Ascending aorta (tissue), 2 donors: ENCODE measurements around the gene MBD3. TPM values are rescaled to one million over a fixed set of nuclear protein-coding genes. Genes with fewer than 3 reads are reported as not detected.

Experiments used
- DNase-seq, 2 donors: peaks; one replicate each; pipeline ENCODE4 v3.0.0-alpha.2; 2019; ENCODE audit warnings: low spot score in 2 of 2
- H3K27ac ChIP-seq, 2 donors: fragments of 200-600 bp; sonication (generic); one replicate each; pipeline ENCODE4 v1.5.1; 2016 to 2017; ENCODE audit warnings: mild to moderate bottlenecking in 1 of 2
- H3K27me3 ChIP-seq: fragments of 200-600 bp; sonication (generic); one replicate; pipeline ENCODE4 v1.5.1; 2017
- H3K36me3 ChIP-seq, 2 donors: fragments of 200-600 bp; sonication (generic); one replicate each; pipeline ENCODE4 v1.5.1; 2016
- H3K4me1 ChIP-seq, 2 donors: fragments of 200-600 bp; sonication (generic); one replicate each; pipeline ENCODE4 v1.5.1; 2016 to 2017; ENCODE audit warnings: mild to moderate bottlenecking in 1 of 2
- H3K4me3 ChIP-seq, 2 donors: fragments of 200-600 bp; sonication (generic); one replicate each; pipeline ENCODE4 v1.5.1; 2016 to 2017; ENCODE audit warnings: mild to moderate bottlenecking in 1 of 2
- H3K9me3 ChIP-seq, 2 donors: fragments of 200-600 bp; sonication (generic); one replicate each; pipeline ENCODE4 v1.5.1; 2016
- CTCF ChIP-seq, 3 experiments: fragments of 200-600 bp in 2 of 3; fragments of 450-650 bp in 1 of 3; sonication (generic) in 2 of 3; IDR thresholded peaks; one replicate each; pipeline ENCODE4 v1.5.1; 2016 to 2019; ENCODE audit warnings: antibody characterized with exemption in 3 of 3, mild to moderate bottlenecking in 1 of 3, moderate library complexity in 1 of 3
- intact Hi-C: fragments of 100-400 bp; cut with DNase I; formaldehyde crosslinking; loops from one replicate; pipeline ENCODE4 v1.15.1; 2023
- total RNA-seq: library from RNA; depleted of rRNA; stranded (reverse); fragments of >200 nt; gene quantifications from one replicate; pipeline ENCODE4 v1.1.0, GENCODE V29; 2016

Gene MBD3
- total RNA-seq, 1 donor from 2014 or later = 143 TPM

GRCh38 chr19:1618157-1619093 is 25.8 kb upstream of the MBD3 start:
- Histone ChIP-seq H3K9me3 (no peaks in the 10 kb centered on the region), H3K4me1 (no peaks in the 10 kb centered on the region), H3K27me3 (no peaks in the 10 kb centered on the region), H3K27ac (no peak overlapping the region), H3K4me3 (no peak overlapping the region), H3K36me3 (peaks cover 40 to 69% of the 10 kb centered on the region in 2 donors)
- peak in 1 of 3 experiments; percentile 13 for TF ChIP-seq CTCF (IDR thresholded peaks at IDR 0.05)
- DNase-seq = no peak
- intact Hi-C loops = no loop called here

GRCh38 chr19:1616875-1617274 is 24.2 kb upstream of the MBD3 start:
- Histone ChIP-seq H3K27me3 (no peaks in the 10 kb centered on the region), H3K36me3 (peaks cover 36 to 80% of the 10 kb centered on the region in 2 donors), H3K4me3 (no peak overlapping the region), H3K4me1 (no peaks in the 10 kb centered on the region), H3K9me3 (no peaks in the 10 kb centered on the region), H3K27ac (no peak overlapping the region)
- no peak for TF ChIP-seq CTCF (IDR thresholded peaks at IDR 0.05)
- intact Hi-C loops = no loop called here
- DNase-seq = no peak

- Histone ChIP-seq H3K4me3 (no peak overlapping the region), H3K27me3 (no peaks in the 10 kb centered on the region), H3K36me3 (peaks cover 36 to 80% of the 10 kb centered on the region in 2 donors), H3K4me1 (no peaks in the 10 kb centered on the region), H3K9me3 (no peaks in the 10 kb centered on the region), H3K27ac (no peak overlapping the region)
- no peak for TF ChIP-seq CTCF (IDR thresholded peaks at IDR 0.05)
- no peak for DNase-seq
- intact Hi-C loops = no loop called here
Observed at GRCh38 chr19:1616396-1616795, 23.7 kb upstream of the MBD3 start.

- H3K9me3 ChIP-seq = no peaks in the 10 kb centered on the region
- intact Hi-C loops = no loop called here
- no peak overlapping the region for H3K4me3 ChIP-seq
- no peak for DNase-seq
- H3K27ac ChIP-seq = no peak overlapping the region
- no peaks in the 10 kb centered on the region for H3K4me1 ChIP-seq
- H3K36me3 ChIP-seq = peaks cover 39 to 76% of the 10 kb centered on the region in 2 donors
- H3K27me3 ChIP-seq = no peaks in the 10 kb centered on the region
- no peak for TF ChIP-seq CTCF (IDR thresholded peaks at IDR 0.05)
Observed at GRCh38 chr19:1615156-1615765, 22.6 kb upstream of the MBD3 start.

- no peaks in the 10 kb centered on the region for H3K27me3 ChIP-seq
- H3K4me1 ChIP-seq = no peaks in the 10 kb centered on the region
- DNase-seq = no peak
- no peak overlapping the region for H3K27ac ChIP-seq
- H3K36me3 ChIP-seq = peaks cover 35 to 66% of the 10 kb centered on the region in 2 donors
- intact Hi-C loops = no loop called here
- H3K9me3 ChIP-seq = no peaks in the 10 kb centered on the region
- no peak for TF ChIP-seq CTCF (IDR thresholded peaks at IDR 0.05)
- no peak overlapping the region for H3K4me3 ChIP-seq
Observed at GRCh38 chr19:1613808-1614570, 21.3 kb upstream of the MBD3 start.
